ENCODE results near the gene PALM2AKAP2. TPM values are rescaled to one million over a fixed set of nuclear protein-coding genes. Genes with fewer than 3 reads are reported as not detected.

Gene PALM2AKAP2
- total and polyA plus RNA-seq, 9 of the 15 experiments (the other 6 are each of a cell fraction or from before 2014, with no cell fraction given): not detected

DNA sequence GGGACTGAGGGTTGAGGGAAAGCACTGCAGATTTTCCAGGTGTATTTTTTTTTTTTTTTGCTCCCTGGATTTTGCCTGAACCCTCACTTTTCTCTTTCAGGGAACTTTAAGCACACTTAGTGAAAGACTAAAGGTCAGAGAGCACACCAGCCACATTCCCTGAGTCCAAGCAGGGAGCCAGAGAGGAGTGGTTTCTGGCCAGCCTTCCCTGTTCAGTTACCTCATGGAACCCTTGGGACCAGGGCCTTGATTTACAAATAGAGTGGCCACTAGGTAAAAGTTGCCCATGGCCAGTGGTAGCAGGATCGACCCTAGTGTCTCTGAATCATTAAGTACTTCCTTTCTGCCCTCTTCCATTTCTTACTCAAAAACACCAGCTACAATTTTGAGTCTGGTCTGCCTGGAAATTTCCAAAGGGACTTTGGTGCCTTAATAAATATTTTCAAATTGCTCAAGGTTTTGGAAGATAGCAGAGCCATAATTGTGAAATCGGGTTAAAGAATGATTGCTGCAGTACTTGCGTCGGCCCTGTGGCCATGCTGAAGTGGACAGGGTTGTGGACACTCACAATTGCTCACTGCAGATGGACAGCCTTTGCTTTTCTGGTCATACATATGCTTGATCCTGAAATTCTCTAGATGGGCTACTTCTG lies 14.5 kb downstream of the PALM2AKAP2 start (continued):
- TF ChIP-seq ZFP36 (IDR thresholded peaks at IDR 0.05; ENCODE audit: low read depth, low read length, partially characterized antibody) (no peak), HMBOX1 (IDR thresholded peaks at IDR 0.05) (no peak), SETDB1 (IDR thresholded peaks at IDR 0.05; ENCODE audit: low read length) (no peak), ZNF778 (CRISPR knock-in tag; IDR thresholded peaks at IDR 0.05) (no peak), TRIM24 (IDR thresholded peaks at IDR 0.05) (no peak), KDM1A (IDR thresholded peaks at IDR 0.05) (no peak)
- TF ChIP-seq, protein P1, sequence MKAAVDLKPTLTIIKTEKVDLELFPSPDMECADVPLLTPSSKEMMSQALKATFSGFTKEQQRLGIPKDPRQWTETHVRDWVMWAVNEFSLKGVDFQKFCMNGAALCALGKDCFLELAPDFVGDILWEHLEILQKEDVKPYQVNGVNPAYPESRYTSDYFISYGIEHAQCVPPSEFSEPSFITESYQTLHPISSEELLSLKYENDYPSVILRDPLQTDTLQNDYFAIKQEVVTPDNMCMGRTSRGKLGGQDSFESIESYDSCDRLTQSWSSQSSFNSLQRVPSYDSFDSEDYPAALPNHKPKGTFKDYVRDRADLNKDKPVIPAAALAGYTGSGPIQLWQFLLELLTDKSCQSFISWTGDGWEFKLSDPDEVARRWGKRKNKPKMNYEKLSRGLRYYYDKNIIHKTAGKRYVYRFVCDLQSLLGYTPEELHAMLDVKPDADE (conservative IDR thresholded peaks at IDR 0.05; ENCODE audit: control insufficient read depth, low read depth, low read length): no peak

DNA sequence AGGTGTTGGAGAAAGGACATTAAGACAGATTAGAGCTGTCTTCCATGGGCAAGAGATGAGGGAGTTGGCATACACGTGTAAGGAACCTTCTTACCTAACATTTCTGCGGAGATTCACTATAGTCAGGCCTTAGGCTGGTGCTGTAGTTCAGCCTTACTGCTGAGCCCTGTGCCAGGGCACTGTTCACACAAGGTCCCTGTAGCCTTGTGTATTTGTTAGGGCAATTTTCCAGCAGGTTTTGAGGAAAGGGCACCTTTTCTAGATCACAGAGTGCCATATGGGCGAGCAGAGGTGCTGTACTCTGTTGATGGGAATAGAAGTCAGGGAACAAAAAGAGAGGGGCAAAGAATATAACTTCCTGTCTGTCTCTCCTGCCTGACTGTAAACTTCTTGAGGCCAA lies 15.6 kb downstream of the PALM2AKAP2 start:
- FAIRE-seq (no peak), ATAC-seq (no peak), DNase-seq (ENCODE audit: extremely low read depth in 1 of 4, low spot score in 3 of 4) (no peak)
- in situ Hi-C loops (cut with MboI): no loop called here
- no peak overlapping the region for H3K4me2 ChIP-seq (ENCODE audit: insufficient read depth, low read length)
- TF ChIP-seq ZNF175 (CRISPR knock-in tag; IDR thresholded peaks at IDR 0.05; ENCODE audit: low read depth) (no peak), ZNF79 (CRISPR knock-in tag; IDR thresholded peaks at IDR 0.05; ENCODE audit: low read depth) (no peak), CBFA2T3 (IDR thresholded peaks at IDR 0.05) (no peak), U2AF2 (optimal IDR thresholded peaks at IDR 0.05; ENCODE audit: low read depth, low read length) (no peak), GATAD2B (IDR thresholded peaks at IDR 0.05; ENCODE audit: borderline replicate concordance) (no peak), FOXJ3 (CRISPR knock-in tag; IDR thresholded peaks at IDR 0.05) (no peak)
- no peaks in the 10 kb centered on the region for H3K9me3 ChIP-seq (replicated peaks; ENCODE audit: control insufficient read depth, insufficient read depth, low read depth, low read length)
- POLR2A ChIA-PET: no interaction called here
- no peaks in the 10 kb centered on the region for H3K9me1 ChIP-seq (ENCODE audit: control insufficient read depth, insufficient read depth, low read length)
- intact Hi-C loops (cut with micrococcal nuclease): no loop called here
- BruUV-seq (replicated peaks): no TSS peak
- H3K36me3 ChIP-seq (ENCODE audit: control insufficient read depth, insufficient read depth, low read length): no peaks in the 10 kb centered on the region
- H3K27ac ChIP-seq (ENCODE audit: extremely low read depth, low read depth, low read length): no peak overlapping the region
- H3K4me3 ChIP-seq: no peak overlapping the region
- H3K79me2 ChIP-seq (ENCODE audit: control insufficient read depth, insufficient read depth, low read length): no peaks in the 10 kb centered on the region
- H3K9ac ChIP-seq (ENCODE audit: insufficient read depth in 1 of 2, low read depth in 2 of 2, low read length in 2 of 2): no peak overlapping the region
- no peaks in the 10 kb centered on the region for H4K20me1 ChIP-seq (replicated peaks; ENCODE audit: control insufficient read depth, insufficient read depth, low read length)
- no peaks in the 10 kb centered on the region for H3K4me1 ChIP-seq (replicated peaks in 1 of 2; ENCODE audit: control insufficient read depth in 2 of 2, insufficient read depth in 2 of 2, low read length in 2 of 2)
- CTCF ChIA-PET (ENCODE audit: low intra/inter-chr PET ratio): no interaction called here
- 2% methylated on average over 3 of the region's 3 CpGs for WGBS (ENCODE audit: insufficient coverage, low coverage, missing lambda C conversion rate)
- H2AFZ ChIP-seq (ENCODE audit: low read depth, low read length): no peak overlapping the region
- H3K27me3 ChIP-seq (ENCODE audit: control insufficient read depth in 2 of 2, insufficient read depth in 2 of 2, low read length in 2 of 2): no peaks in the 10 kb centered on the region

Measured in K562 (cell line).